ENCODE measurements around the gene CCDC34.

- TF ChIP-seq, protein P1, sequence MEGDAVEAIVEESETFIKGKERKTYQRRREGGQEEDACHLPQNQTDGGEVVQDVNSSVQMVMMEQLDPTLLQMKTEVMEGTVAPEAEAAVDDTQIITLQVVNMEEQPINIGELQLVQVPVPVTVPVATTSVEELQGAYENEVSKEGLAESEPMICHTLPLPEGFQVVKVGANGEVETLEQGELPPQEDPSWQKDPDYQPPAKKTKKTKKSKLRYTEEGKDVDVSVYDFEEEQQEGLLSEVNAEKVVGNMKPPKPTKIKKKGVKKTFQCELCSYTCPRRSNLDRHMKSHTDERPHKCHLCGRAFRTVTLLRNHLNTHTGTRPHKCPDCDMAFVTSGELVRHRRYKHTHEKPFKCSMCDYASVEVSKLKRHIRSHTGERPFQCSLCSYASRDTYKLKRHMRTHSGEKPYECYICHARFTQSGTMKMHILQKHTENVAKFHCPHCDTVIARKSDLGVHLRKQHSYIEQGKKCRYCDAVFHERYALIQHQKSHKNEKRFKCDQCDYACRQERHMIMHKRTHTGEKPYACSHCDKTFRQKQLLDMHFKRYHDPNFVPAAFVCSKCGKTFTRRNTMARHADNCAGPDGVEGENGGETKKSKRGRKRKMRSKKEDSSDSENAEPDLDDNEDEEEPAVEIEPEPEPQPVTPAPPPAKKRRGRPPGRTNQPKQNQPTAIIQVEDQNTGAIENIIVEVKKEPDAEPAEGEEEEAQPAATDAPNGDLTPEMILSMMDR (conservative IDR thresholded peaks at IDR 0.05; ENCODE audit: low read depth, low read length) = no peak
- no peak for TF ChIP-seq MXI1 (IDR thresholded peaks at IDR 0.05; ENCODE audit: borderline replicate concordance, low read depth, low read length)
- TF ChIP-seq RFX5 (IDR thresholded peaks at IDR 0.05; ENCODE audit: low read depth, low read length) = no peak
- no peak for TF ChIP-seq SMC3 (IDR thresholded peaks at IDR 0.05; ENCODE audit: low read depth, low read length)
- no peak for TF ChIP-seq RAD21 (IDR thresholded peaks at IDR 0.05; ENCODE audit: low read length)
- TF ChIP-seq USF2 (IDR thresholded peaks at IDR 0.05; ENCODE audit: low read depth, low read length) = no peak
- no peak for TF ChIP-seq POLR2A (IDR thresholded peaks at IDR 0.05; ENCODE audit: low read depth, low read length)
- TF ChIP-seq, protein P2, sequence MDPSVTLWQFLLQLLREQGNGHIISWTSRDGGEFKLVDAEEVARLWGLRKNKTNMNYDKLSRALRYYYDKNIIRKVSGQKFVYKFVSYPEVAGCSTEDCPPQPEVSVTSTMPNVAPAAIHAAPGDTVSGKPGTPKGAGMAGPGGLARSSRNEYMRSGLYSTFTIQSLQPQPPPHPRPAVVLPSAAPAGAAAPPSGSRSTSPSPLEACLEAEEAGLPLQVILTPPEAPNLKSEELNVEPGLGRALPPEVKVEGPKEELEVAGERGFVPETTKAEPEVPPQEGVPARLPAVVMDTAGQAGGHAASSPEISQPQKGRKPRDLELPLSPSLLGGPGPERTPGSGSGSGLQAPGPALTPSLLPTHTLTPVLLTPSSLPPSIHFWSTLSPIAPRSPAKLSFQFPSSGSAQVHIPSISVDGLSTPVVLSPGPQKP (IDR thresholded peaks at IDR 0.05; ENCODE audit: borderline replicate concordance, low read depth, low read length) = no peak
- TF ChIP-seq BHLHE40 (IDR thresholded peaks at IDR 0.05; ENCODE audit: low read depth, low read length) = no peak
- no peak for TF ChIP-seq FOS (IDR thresholded peaks at IDR 0.05; ENCODE audit: low read depth, low read length)
These were observed 46.0 kb upstream of the CCDC34 start for GRCh38 chr11:27409049-27409448.

Measured in IMR-90 (cell line).